Right cardiac atrium (tissue), 5 donors: ENCODE data around the gene MAD1L1. TPM values are rescaled to one million over a fixed set of nuclear protein-coding genes. Genes with fewer than 3 reads are reported as not detected.

Experiments used
- ATAC-seq, 2 donors: fragments of 200-7000 bp; cut with Tn5 transposase; one replicate each; pipeline versions ENCODE4 v1.8.0 to v1.9.1; 2020; ENCODE audit warnings: moderate library complexity in 2 of 2, mild to moderate bottlenecking in 1 of 2
- DNase-seq, 3 donors: peaks; one replicate each; pipeline ENCODE4 v3.0.0-alpha.2; 2020
- H3K27ac ChIP-seq: one replicate; pipeline ENCODE4 v1.5.1; 2013; ENCODE audit warnings: mild to moderate bottlenecking, low read length, control low read depth, moderate library complexity
- H3K27me3 ChIP-seq: one replicate; pipeline ENCODE4 v1.6.1; 2013; ENCODE audit not compliant: control insufficient read depth, insufficient read depth
- H3K4me1 ChIP-seq: one replicate; pipeline ENCODE4 v1.6.1; 2013; ENCODE audit warnings: low read length; ENCODE audit not compliant: control insufficient read depth, insufficient read depth
- H3K4me3 ChIP-seq: one replicate; pipeline ENCODE4 v1.5.1; 2013; ENCODE audit warnings: low read length, control low read depth
- H3K9me3 ChIP-seq: one replicate; pipeline ENCODE4 v1.6.1; 2013; ENCODE audit warnings: low read length; ENCODE audit not compliant: control insufficient read depth
- WGBS: extraction: QIAGEN DNeasy Blood & Tissue Kit; methylation state at CpG from one replicate; pipeline ENCODE4 v1.1.7; 2013; 5-methylcytosine and 5-hydroxymethylcytosine counted together
- intact Hi-C, 4 donors: fragments of 100-400 bp; cut with DNase I; formaldehyde crosslinking; loops; one replicate each; pipeline versions ENCODE4 v1.11.0 to v1.14.0; 2022 to 2023
- polyA plus RNA-seq: library from polyadenylated mRNA; stranded (reverse); fragments of 200-250 nt; gene quantifications from one replicate; pipeline ENCODE4 v1.2.3, GENCODE V29; 2013
- total RNA-seq, 4 donors: library from RNA; stranded (reverse); fragmentation: NEBNext Ultra II Directional; extraction: Animal tissue kit (Norgen Biotek cat#: 25700); gene quantifications; one replicate each; pipeline ENCODE4 v1.2.1, GENCODE V29; 2021
- donor health status: healthy with polysubstance abuse.
- donor health status: DM: no; HTN: yes; CAD: no.
- donor health status: DM: no; HTN: no; CAD: no.
- donor health status: DM: no; HTN: yes; CAD: no; lungs with severe emphysema.
- donor health status: DM: yes; HTN: yes; CAD: no.

The MAD1L1 gene
- total and polyA plus RNA-seq, 5 donors, result 15.3 to 41.0 (median 33.7) TPM

DNA sequence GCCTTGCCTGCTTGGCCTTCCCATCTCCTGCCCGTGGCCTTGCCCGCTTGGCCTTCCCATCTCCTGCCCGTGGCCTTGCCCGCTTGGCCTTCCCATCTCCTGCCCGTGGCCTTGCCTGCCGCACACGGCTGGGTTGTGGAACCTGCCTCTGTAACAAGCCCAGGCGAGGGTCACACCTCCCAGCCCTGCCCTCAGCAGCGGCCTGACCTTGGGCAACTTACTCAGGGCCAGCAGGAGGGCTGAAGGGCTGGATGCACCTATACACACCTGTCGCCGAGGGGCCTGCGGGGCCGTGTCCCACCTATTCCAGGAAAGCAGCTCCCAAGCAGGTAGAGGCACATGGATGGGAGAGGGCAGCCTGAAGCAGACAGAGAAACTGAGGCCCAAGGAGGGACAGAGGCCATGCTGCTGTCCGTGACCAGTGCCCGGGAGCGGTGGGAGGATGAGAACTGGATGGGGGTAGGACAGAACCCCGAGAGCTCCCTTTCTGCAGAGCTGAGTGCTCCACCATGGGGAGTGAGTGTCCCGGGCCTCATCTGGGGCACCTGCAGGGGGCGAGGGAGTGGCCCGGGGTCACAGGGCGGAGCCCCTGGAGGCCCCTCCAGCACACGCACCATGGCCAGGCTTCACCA, 285.0 kb downstream of the MAD1L1 start:
- peaks cover 4% of the 10 kb centered on the region for H3K4me1 ChIP-seq
- peak in 2 of 3 donors; percentile 30 to 40 for DNase-seq
- H3K4me3 ChIP-seq, result no peak overlapping the region
- no peaks in the 10 kb centered on the region for H3K27me3 ChIP-seq
- WGBS, result 87% methylated on average over 22 of the region's 22 CpGs
- intact Hi-C loops, result no loop called here
- H3K27ac ChIP-seq, result no peak overlapping the region
- no peaks in the 10 kb centered on the region for H3K9me3 ChIP-seq
- ATAC-seq, result no peak

DNA sequence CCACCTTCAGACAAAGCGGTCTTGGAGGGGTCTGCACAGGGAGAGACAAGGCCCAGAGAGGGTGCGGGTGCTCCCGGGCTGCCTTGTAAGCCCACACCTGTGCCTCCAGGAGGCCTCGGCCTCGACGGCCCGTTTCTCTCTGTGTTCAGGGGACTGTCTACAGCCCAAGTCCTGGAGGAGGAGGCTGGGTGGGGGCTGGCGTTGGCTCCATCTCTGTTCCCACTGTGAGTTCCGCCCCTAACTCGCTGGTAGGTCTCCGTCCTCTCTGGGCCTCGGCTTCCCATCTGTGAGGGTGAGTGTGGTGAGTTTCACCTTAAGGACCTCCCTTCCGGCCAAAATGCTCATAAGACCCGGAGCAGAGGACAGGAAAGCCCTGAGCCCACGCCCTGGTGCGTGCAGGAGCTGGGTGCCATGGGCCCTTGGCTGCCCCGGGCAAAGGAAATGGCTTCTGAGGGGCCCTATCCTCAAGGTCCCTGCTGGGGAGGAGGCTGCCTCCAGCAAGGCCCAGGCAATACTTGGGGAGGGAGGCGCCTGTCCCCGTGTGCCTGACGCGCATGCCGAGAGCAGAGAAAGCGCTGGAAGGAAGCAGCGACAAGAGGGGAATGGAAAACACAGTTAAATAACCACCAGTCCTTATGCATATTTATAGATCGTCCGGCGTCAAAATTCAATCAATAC, 285.8 kb downstream of the MAD1L1 start:
- intact Hi-C loops, result no loop called here
- DNase-seq, result peak in 2 of 3 donors; percentile 39 to 52
- no peak for ATAC-seq
- Histone ChIP-seq H3K4me3 (no peak overlapping the region), H3K27ac (no peak overlapping the region), H3K4me1 (peaks cover 4% of the 10 kb centered on the region), H3K9me3 (no peaks in the 10 kb centered on the region), H3K27me3 (no peaks in the 10 kb centered on the region)
- 93% methylated on average over 27 of the region's 27 CpGs for WGBS

DNA sequence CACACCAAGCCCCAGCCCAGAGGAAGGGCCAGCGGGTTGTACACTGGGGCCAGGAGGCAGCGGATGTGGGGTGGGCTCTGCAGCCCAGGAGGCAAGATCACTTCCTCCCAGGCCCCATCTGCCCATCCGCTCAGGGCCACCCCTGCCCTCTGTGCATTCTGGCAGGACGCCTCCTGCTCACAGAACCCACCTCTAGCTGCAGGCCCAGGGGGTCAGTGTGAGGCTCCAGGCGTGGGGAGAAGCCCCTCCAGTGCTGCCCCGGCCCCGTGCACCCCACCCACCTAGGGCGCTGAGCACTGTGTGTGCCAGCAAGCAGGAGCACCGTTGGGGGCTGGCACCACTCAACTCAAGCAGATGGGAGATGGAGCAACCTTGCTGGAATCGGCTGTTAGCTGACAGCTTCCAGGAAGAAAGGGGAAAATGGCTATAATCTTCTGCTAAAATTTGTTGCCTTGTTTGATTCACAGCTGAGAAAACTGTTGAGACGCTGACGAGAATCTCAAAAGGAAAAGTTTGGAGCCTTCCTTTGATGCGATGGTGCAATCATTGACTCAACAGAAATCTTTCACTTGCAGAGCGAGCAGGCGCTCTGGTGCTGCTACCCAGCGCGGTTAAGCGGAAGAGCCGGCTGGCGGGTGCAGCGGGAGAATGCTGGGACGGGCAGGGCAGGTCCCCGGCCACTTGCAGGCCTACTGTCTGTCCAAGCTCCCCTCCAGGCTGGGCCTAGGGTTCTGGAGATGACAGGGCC, 286.5 kb downstream of the MAD1L1 start:
- intact Hi-C loops, result no loop called here
- ATAC-seq (no peak), DNase-seq (peak in 1 of 3 donors; percentile 35)
- Histone ChIP-seq H3K27me3 (no peaks in the 10 kb centered on the region), H3K9me3 (no peaks in the 10 kb centered on the region), H3K4me3 (no peak overlapping the region), H3K27ac (no peak overlapping the region), H3K4me1 (peaks cover 4% of the 10 kb centered on the region)
- WGBS, result 94% methylated on average over 23 of the region's 23 CpGs

DNA sequence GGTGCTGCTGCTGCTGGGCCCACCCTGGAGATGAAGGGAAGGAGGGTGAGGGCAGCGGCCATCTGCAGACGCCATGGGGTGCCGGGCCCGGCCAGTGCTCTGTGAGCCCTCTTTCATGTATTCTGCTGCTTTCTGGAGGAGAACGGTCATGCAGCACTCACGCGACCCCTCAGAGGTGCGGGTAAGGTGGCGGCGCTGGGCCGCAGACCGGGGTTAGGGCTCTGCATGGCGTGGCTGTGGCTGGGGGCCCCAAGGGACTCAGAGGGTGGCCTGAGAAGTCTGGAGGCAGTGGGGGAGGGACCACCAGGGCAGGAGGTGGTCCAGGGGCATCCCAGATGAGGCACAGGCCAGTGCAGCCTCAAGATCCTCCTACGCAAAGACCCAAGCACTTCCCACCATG, 287.2 kb downstream of the MAD1L1 start:
- no peak overlapping the region for H3K4me3 ChIP-seq
- ATAC-seq (no peak), DNase-seq (peak in 1 of 3 donors; percentile 38)
- intact Hi-C loops, result no loop called here
- no peaks in the 10 kb centered on the region for H3K27me3 ChIP-seq
- no peaks in the 10 kb centered on the region for H3K4me1 ChIP-seq
- H3K9me3 ChIP-seq, result no peaks in the 10 kb centered on the region
- 83% methylated on average over 14 of the region's 14 CpGs for WGBS
- H3K27ac ChIP-seq, result no peak overlapping the region

DNA sequence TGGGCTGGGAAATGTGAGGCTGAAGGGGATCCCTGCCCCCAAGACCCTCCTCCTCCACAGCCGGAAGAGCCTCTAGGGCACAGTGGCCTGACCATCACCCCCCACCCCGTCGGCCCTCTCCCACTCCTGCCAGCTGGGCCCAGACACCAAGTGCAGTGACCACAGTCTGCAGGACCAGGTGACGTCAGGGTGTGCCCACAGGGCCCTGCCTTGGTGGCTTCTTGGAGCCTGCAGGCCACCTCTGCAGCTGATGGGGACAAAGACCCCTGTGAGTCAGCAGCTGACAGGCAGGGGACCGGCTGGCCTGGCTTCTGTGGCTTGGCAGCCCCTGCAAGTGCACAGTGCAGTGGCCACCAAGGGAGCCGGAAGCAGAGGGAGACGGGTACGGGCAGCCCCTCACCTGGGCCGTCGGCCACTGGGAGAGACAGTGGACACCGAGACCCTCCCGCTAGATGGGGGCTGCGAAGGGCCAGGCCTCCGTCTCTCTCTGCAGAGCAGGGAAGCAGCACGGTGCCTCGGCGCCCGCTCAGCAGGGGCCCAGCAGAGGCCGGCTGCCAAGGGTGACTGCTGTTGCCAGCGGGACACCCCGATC, 288.0 kb downstream of the MAD1L1 start:
- DNase-seq (peak in 2 of 3 donors; percentile 32 to 47), ATAC-seq (no peak)
- no peak overlapping the region for H3K4me3 ChIP-seq
- H3K27ac ChIP-seq, result no peak overlapping the region
- intact Hi-C loops, result no loop called here
- 96% methylated on average over 21 of the region's 21 CpGs for WGBS
- no peaks in the 10 kb centered on the region for H3K4me1 ChIP-seq
- no peaks in the 10 kb centered on the region for H3K9me3 ChIP-seq
- no peaks in the 10 kb centered on the region for H3K27me3 ChIP-seq

DNA sequence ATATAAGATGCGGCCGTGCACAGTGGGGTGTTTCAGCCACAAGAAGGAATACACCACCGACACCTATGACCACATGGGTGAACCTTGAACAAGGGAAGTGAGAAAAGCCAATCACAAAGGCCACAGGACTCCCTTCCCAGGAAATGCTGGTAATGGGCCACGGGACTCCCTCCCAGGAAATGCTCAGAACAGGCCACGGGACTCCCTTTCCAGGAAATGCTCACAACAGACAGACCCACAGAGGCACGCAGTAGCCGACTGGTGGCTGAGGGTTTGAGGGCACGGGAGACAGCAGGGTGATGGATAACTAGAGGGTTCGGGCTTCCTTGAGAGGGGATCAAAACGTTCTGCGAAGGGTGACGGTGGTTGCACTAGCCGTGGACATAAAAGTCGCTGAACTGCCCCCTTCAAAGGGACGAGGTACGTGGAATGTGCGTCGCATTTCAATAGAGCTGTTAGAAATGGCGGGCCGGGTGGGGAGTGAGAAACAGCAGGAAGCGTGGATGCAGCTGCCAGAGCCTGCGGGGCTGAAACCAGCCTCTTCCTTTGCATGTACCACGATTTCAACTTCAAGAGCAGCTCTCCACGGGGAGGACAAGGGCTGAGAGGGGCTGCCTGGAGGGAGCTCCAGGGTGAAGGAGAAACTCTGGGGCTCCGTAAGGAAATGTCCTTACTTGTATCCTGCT, 288.7 kb downstream of the MAD1L1 start:
- Histone ChIP-seq H3K9me3 (no peaks in the 10 kb centered on the region), H3K4me3 (no peak overlapping the region), H3K4me1 (no peaks in the 10 kb centered on the region), H3K27me3 (no peaks in the 10 kb centered on the region), H3K27ac (no peak overlapping the region)
- intact Hi-C loops, result no loop called here
- no peak for ATAC-seq
- peak in 1 of 3 donors; percentile 12 for DNase-seq
- 78% methylated on average over 25 of the region's 25 CpGs for WGBS

DNA sequence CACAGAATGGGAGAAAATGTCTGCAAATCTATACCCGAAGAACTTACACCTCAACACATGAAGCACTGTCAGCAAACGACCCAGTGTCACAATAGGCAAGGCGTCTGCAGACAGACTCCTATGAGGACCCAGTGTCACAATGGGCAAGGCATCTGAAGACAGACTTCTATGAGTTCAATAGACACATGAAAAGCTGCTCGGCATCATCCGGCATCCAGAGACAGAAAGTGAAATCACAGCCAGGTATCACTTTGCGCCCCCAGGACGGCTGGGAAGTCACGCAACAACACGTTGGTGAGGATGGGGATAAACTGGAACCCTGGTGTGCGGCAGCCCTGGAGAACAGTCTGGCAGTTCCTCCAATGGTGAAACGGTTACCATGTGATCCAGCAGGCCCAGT, 289.4 kb downstream of the MAD1L1 start:
- DNase-seq (no peak), ATAC-seq (no peak)
- no peaks in the 10 kb centered on the region for H3K27me3 ChIP-seq
- no peak overlapping the region for H3K4me3 ChIP-seq
- intact Hi-C loops, result no loop called here
- no peaks in the 10 kb centered on the region for H3K9me3 ChIP-seq
- no peak overlapping the region for H3K27ac ChIP-seq
- H3K4me1 ChIP-seq, result no peaks in the 10 kb centered on the region
- WGBS, result 82% methylated on average over 11 of the region's 11 CpGs

DNA sequence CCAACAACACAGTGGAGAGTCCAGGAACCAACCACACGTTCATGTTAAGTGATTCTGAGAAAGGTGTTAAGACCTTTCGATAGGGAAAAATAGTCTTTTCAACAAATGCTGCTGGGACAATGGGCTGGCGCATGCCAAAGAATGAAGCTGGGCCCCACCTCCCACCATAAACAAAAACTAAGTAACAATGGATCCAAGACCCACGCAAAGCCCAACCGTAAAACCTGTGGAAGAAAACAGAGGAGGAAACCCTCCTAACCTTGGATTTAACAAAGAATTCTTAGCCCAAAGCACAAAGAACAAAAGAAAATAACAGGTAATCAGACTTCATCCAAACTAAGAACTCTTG, 289.8 kb downstream of the MAD1L1 start:
- no peaks in the 10 kb centered on the region for H3K9me3 ChIP-seq
- no peak for DNase-seq
- no peaks in the 10 kb centered on the region for H3K27me3 ChIP-seq
- WGBS, result 57% methylated on average over 5 of the region's 5 CpGs
- no peaks in the 10 kb centered on the region for H3K4me1 ChIP-seq
- intact Hi-C loops, result no loop called here
- H3K4me3 ChIP-seq, result no peak overlapping the region
- no peak for ATAC-seq
- H3K27ac ChIP-seq, result no peak overlapping the region

DNA sequence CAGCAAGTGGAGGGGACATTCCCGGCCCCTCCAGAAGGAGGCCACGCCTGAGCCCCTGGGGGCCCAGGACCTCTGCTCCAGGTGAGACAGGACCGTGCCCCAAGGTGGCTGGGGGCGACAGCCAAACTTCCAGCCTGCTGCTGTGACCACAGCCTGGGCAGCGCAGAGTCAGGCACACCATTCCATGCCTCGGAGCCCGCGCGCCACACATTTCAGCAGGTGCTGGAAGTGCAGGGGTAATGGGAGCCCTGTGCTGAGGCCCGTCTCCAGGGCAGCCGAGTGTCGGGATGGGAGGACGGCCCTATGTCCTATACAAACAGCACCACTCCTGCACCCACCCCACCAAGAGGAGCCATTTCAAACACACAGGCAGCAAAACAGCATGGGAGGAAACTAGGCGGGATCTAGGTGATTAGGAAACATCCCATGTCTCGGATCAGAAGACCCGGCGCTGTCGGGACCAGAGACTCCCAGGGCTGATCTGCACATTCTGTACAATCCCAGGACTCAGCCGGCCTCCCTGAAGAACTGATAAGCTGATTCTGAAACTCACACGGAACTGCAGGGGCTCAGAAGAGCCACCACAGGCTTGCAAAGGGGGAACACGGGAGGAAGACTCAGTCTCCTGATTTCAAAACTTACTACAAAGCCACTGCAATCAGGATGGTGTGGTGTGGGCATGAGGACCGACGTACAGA, 290.4 kb downstream of the MAD1L1 start:
- intact Hi-C loops, result no loop called here
- ATAC-seq, result no peak
- Histone ChIP-seq H3K4me3 (no peak overlapping the region), H3K27ac (no peak overlapping the region), H3K27me3 (no peaks in the 10 kb centered on the region), H3K4me1 (no peaks in the 10 kb centered on the region), H3K9me3 (no peaks in the 10 kb centered on the region)
- WGBS, result 88% methylated on average over 23 of the region's 23 CpGs
- peak in 1 of 3 donors; percentile 35 for DNase-seq

DNA sequence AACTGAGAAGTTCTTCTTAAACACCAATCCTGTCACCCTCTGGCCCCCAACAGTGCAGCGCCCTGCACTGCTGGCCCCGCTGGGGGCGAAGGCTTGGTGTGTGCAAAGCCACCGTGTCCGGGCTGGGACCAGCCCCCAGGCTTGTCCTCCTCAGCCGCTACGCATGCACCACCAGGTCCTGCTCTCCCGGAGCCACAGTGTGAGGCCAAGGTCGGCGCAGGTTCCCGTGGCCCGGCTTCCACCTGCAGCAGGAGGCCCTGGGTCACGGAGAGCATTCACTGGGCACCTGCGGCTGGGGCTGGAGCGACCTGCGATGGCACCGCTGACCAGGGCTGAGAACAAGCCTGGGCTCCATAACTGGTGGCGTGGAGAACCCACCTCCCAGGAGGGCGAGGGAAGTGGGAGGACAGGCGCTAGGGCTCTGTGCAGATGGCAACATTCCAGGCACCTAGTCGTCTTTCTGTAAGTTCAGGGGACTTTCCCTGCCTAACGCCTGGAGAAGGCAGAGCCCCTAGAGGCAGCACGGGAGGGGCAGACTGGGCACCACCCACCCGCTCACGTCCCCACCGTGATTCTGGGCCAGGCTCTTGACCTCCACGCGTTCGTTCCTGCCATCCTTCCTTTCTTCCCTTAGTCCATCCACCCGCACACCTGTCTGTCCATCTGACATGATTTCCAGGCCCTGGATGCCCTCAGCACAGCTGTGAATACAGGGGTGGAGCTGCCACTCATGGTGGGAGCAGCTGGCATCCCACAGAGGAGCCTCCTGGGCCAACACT, 291.1 kb downstream of the MAD1L1 start:
- DNase-seq, result peak; percentile 6 to 51 (median 36)
- Histone ChIP-seq H3K27ac (no peak overlapping the region), H3K27me3 (no peaks in the 10 kb centered on the region), H3K4me3 (no peak overlapping the region), H3K9me3 (no peaks in the 10 kb centered on the region), H3K4me1 (no peaks in the 10 kb centered on the region)
- ATAC-seq, result no peak
- 87% methylated on average over 30 of the region's 30 CpGs for WGBS
- intact Hi-C loops, result no loop called here
